ENCODE measurements around the gene TTC38.
"Not testable (repeated sequence)": the region's sequence is repeated elsewhere in the genome, so short reads cannot be mapped to it uniquely, and the experiment has no call there.

The TTC38 gene

GRCh38 chr22:46294784-46295183, 27.0 kb downstream of the TTC38 start:
- peaks cover 56% of the 10 kb centered on the region for H3K4me1 Mint-ChIP-seq
- DNase-seq (no peak), ATAC-seq (no peak)
- H3K4me3 Mint-ChIP-seq, result peak overlapping the region in 1 of 2 donors; percentile 93
- H3K27me3 Mint-ChIP-seq, result no peaks in the 10 kb centered on the region
- H3K27ac Mint-ChIP-seq, result no peak overlapping the region
- peaks cover 0 to 8% of the 10 kb centered on the region in 2 donors for H3K9me3 Mint-ChIP-seq

DNA sequence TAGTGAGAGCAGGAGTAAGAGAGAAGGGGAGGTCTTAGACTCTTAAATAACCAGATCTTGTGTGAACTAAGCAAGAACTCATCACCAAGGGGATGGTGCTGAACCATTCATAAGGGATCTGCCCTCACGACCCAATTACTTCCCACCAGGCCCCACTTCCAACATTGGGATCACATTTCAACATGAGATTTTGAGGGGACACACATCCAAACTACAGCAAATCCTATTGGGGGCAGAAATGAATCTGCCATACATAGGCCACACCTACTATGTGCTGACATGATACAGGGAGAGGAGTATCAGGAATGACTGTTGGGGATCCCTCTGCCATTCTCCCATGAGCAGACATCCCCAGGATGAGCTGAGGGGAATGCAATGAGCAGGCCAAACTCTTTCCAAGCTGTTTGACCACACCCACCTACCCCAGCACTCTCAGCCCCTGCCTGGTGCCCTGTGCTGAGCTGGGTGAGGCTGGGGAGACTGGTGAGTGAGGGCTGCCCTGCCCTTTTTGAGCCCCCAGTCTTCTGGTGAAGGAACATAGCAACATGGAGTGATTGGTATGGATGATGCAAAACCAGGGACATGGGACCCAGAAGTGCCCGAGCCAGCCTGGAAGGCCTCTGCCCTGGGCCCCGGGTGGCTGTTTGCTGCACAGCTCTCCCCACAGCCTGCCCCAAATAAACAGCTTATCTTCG, 27.6 kb downstream of the TTC38 start:
- DNase-seq (no peak), ATAC-seq (no peak)
- Mint-ChIP-seq H3K9me3 (peaks cover 0 to 8% of the 10 kb centered on the region in 2 donors), H3K4me1 (peaks cover 56% of the 10 kb centered on the region), H3K27me3 (no peaks in the 10 kb centered on the region), H3K4me3 (peak overlapping the region; percentile 93), H3K27ac (peak overlapping the region; percentile 92 to 96)

DNA sequence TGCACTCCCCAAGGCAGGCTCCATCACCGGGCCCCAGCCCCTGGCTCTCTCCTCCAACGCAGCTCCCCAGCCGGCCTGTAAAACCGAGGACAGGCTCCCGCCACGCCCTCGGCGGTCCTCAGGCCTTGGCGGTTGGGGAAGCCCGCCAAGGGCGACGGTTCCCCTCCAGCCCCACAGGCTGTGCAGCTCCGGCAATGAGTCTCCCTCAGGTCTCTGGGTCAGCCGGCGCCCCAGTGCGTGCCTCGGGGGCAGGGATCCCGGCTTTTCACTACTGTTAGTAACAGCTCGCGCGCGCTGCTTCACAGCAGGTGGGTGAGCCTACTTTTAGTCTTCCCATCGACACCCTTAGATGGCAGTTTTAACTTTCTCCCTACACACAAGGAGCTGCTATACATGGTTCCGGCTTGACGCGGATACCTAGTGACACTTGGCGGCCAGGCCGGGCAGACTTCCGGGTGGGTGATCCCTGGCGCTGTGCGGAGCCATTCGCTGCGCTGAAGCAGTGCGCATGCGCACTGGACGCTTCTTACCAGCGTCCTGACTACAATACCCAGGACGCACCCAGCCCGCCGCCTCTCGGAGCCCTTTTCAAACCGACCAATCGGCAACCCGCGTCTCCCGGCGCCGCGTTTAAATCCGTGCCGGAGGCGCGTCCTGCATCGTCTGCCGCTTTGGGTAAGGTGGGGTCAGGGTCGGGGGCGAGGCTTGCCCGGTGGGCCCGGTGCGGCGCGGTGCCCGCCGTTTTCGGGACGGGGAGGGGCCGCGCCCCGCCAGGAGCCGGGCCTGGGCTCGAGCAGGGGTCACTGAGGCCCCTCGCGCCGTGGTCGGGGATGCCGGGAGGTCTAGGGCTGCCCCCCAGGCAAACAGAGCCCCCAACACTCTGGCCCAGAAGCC, 28.7 kb downstream of the TTC38 start, which contains the start of gene GTSE1:
GTSE1 (plus strand) TSS at position 614 of the 894 bp plus-strand sequence. CDS start 531 bp downstream, outside the sequence.
- ATAC-seq, result peak; percentile 99
- peaks cover 56% of the 10 kb centered on the region for H3K4me1 Mint-ChIP-seq
- H3K9me3 Mint-ChIP-seq, result peaks cover 0 to 8% of the 10 kb centered on the region in 2 donors

GRCh38 chr22:46297151-46297812, 29.5 kb downstream of the TTC38 start:
- Mint-ChIP-seq H3K27ac (peak overlapping the region; percentile 20 to 86), H3K4me1 (peaks cover 56% of the 10 kb centered on the region), H3K9me3 (peaks cover 0 to 5% of the 10 kb centered on the region in 2 donors), H3K27me3 (no peaks in the 10 kb centered on the region), H3K4me3 (peak overlapping the region; percentile 93)
- peak; percentile 14 for ATAC-seq
- peak in 1 of 2 donors; percentile 27 for DNase-seq

More for the DNA sequence above, 28.7 kb downstream of the TTC38 start, which contains the start of gene GTSE1:
- H3K27ac Mint-ChIP-seq, result peak within 1 kb of the TSS; percentile 92 to 96
- no peaks in the 10 kb centered on the region for H3K27me3 Mint-ChIP-seq
- peak within 1 kb of the TSS; percentile 93 for H3K4me3 Mint-ChIP-seq
- peak; percentile 96 to 98 for DNase-seq

- Mint-ChIP-seq H3K4me3 (peak overlapping the region; percentile 46 to 64), H3K27me3 (no peaks in the 10 kb centered on the region), H3K9me3 (no peaks in the 10 kb centered on the region), H3K27ac (peak overlapping the region in 1 of 2 donors; percentile 23), H3K4me1 (peaks cover 55% of the 10 kb centered on the region)
- no peak for ATAC-seq
- no peak for DNase-seq
Measured at GRCh38 chr22:46299101-46299500, 31.3 kb downstream of the TTC38 start.

DNA sequence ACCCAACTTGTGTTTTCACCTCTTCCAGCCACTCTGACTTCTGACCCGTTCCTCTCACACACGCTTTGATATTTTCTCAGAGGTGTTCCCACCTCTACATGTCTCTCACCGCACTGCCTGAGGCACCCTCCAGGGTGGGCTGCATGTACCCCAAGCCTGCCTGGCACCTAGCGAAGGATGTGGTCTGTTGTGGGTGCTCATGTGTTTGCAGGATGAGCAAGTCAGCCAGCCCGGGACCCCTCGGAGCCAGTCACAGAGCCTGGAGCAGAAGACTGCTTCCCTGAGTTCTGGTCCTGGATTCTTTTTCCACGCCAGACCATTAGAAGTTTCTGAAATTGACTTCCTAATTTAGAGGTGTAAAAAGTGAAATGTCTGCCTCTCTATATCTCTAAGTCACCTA, 32.7 kb downstream of the TTC38 start:
- ATAC-seq (no peak), DNase-seq (no peak)
- H3K27me3 Mint-ChIP-seq, result no peaks in the 10 kb centered on the region
- peaks cover 46% of the 10 kb centered on the region for H3K4me1 Mint-ChIP-seq
- H3K9me3 Mint-ChIP-seq, result no peaks in the 10 kb centered on the region
- no peak overlapping the region for H3K4me3 Mint-ChIP-seq
- H3K27ac Mint-ChIP-seq, result no peak overlapping the region

DNA sequence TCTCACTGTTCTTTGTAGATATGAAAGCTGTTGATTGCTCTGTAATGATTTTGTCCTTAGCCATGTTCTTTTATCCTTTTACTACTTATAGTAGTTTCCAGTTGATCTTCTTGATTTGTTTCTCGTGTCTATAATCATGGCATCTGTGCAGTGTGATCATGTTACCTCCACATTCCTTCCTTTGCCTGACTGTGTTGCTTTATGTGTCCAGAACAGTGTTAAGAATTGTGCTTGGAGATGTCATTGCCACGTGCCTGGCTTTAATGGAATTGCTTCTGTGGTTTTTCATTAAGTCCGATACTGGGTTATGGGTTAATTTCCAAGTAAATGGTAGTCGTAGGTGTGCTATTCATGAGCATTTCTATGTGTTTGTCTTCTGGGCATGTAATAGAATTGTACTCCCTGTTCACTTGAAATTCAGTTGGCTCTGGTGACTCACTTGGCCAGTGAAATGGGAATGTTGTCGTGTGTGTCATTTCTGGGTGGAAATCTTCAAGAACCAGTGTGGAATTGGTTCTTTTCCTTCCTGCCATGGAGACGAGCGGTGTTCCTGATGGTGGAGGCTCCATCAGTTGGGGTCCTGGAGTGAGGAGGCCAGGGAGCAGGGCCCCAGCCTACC, 35.6 kb downstream of the TTC38 start:
- DNase-seq, result no peak
- no peaks in the 10 kb centered on the region for H3K9me3 Mint-ChIP-seq
- no peaks in the 10 kb centered on the region for H3K27me3 Mint-ChIP-seq
- no peak overlapping the region for H3K27ac Mint-ChIP-seq
- ATAC-seq, result no peak
- no peak overlapping the region for H3K4me3 Mint-ChIP-seq
- peaks cover 27% of the 10 kb centered on the region for H3K4me1 Mint-ChIP-seq

- H3K4me3 Mint-ChIP-seq, result no peak overlapping the region
- peaks cover 10% of the 10 kb centered on the region for H3K4me1 Mint-ChIP-seq
- H3K27ac Mint-ChIP-seq, result no peak overlapping the region
- DNase-seq (no peak), ATAC-seq (no peak)
- H3K27me3 Mint-ChIP-seq, result no peaks in the 10 kb centered on the region
- no peaks in the 10 kb centered on the region for H3K9me3 Mint-ChIP-seq
Measured at GRCh38 chr22:46308283-46308988, 40.6 kb downstream of the TTC38 start.

DNA sequence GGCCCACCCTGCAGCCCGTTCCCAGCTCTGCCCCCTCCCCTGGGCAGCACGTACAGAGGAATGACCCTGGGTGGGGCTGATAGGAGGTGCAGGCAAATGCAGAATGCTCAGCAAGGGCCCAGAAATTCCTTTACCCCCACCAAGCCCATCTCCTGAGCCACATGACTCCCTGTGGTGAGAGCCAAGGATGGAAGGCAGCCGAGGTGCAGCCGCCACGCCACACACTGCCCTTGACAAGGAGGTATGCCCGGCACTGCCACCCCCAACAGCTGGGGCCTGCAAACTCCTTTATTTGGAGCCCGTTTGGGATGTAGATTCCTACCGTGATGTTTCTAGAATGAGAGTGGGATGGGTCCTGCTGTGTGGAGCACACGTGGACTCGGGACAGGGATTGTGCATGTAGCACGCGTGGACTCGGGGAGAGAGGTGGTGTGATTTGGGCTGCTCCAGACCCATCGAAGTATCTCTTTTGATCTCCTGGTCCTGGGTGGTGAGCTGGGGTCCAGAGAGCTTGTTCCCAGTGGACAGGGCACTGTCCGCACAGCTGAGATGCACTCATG, 41.8 kb downstream of the TTC38 start:
- Mint-ChIP-seq H3K27ac (peak overlapping the region in 1 of 2 donors; percentile 91), H3K9me3 (no peaks in the 10 kb centered on the region)
- no peak for DNase-seq

GRCh38 chr22:46312056-46312455, 44.2 kb downstream of the TTC38 start:
- H3K4me1 Mint-ChIP-seq, result peaks cover under 1% of the 10 kb centered on the region
- DNase-seq (no peak), ATAC-seq (no peak)
- H3K9me3 Mint-ChIP-seq, result no peaks in the 10 kb centered on the region
- no peaks in the 10 kb centered on the region for H3K27me3 Mint-ChIP-seq
- H3K4me3 Mint-ChIP-seq, result no peak overlapping the region
- H3K27ac Mint-ChIP-seq, result peak overlapping the region in 1 of 2 donors; percentile 1

More for the DNA sequence above, 41.8 kb downstream of the TTC38 start:
- H3K4me1 Mint-ChIP-seq, result peaks cover 6% of the 10 kb centered on the region
- H3K4me3 Mint-ChIP-seq, result no peak overlapping the region
- H3K27me3 Mint-ChIP-seq, result no peaks in the 10 kb centered on the region
- ATAC-seq, result no peak

DNA sequence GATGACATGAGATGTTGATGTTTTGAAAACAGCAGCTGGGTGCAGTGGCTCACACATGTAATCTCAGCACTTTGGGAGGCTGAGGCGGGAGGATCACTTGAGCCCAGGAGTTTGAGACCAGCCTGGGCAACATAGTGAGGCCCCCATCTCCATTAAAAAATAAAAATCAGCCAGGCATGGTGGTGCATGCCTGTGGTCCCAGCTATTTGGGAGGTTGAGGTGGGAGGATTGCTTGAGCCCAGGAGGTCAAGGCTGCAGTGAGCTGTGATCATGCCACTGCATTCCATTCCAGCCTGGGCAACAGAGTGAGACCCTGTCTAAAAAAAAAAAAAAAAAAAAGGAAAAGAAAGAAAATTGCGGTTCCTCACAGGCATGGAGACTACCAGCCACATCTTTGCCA, 45.0 kb downstream of the TTC38 start:
- not testable (repeated sequence) for H3K9me3 Mint-ChIP-seq, DNase-seq, H3K4me3 Mint-ChIP-seq, H3K4me1 Mint-ChIP-seq, H3K27me3 Mint-ChIP-seq, ATAC-seq
- H3K27ac Mint-ChIP-seq, result peak overlapping the region in 1 of 2 donors; percentile 63

- Mint-ChIP-seq H3K27ac (peak overlapping the region in 1 of 2 donors; percentile 59), H3K27me3 (no peaks in the 10 kb centered on the region), H3K9me3 (no peaks in the 10 kb centered on the region), H3K4me3 (no peak overlapping the region), H3K4me1 (no peaks in the 10 kb centered on the region)
- DNase-seq (no peak), ATAC-seq (no peak)
Measured at GRCh38 chr22:46315976-46316375, 48.2 kb downstream of the TTC38 start.

DNA sequence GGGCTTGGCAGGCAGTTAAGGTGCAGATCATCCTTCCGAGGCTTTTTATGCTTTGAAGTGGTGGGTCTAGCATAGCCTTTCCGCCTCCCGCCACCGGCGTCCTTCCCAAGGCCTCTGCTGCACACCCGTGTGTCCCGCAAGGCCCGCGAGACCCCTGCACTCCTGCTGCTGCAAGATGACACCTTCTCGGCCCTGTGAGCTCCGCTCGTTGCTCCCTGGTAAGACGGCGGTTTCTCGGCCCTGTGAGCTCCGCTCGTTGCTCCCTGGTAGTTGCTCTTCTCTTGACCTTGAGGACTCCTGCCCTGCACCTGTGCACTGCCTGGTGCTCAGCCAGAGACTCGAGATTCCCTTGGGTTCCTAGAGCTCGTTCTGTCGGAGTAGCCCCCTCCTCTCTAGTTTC, 49.8 kb downstream of the TTC38 start:
- no peaks in the 10 kb centered on the region for H3K9me3 Mint-ChIP-seq
- ATAC-seq (no peak), DNase-seq (no peak)
- peak overlapping the region in 1 of 2 donors; percentile 75 for H3K27ac Mint-ChIP-seq
- H3K27me3 Mint-ChIP-seq, result no peaks in the 10 kb centered on the region
- no peak overlapping the region for H3K4me3 Mint-ChIP-seq
- H3K4me1 Mint-ChIP-seq, result no peaks in the 10 kb centered on the region

DNA sequence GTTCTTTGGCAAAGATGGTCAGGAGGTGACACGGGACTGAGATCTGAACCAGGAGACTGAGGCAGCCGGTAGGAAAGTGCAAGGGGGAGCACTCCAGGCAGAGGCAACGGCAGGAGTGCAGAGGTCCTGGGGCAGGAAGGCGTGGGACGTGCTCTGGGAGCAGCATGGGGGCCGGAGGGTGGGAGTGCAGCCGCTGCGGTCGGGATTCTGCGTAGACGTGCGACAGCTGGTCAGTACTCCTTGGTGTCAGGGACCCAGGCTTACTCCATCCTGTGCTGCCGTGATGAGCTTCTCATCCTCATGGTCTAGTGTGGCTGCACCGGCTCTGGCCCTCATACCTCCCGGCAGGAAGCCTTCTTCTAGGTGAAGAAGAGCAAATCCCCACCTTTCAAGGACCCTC, 50.8 kb downstream of the TTC38 start:
- peak overlapping the region in 1 of 2 donors; percentile 87 for H3K27ac Mint-ChIP-seq
- no peak for ATAC-seq
- H3K4me1 Mint-ChIP-seq, result no peaks in the 10 kb centered on the region
- no peak overlapping the region for H3K4me3 Mint-ChIP-seq
- DNase-seq, result no peak
- no peaks in the 10 kb centered on the region for H3K27me3 Mint-ChIP-seq
- H3K9me3 Mint-ChIP-seq, result no peaks in the 10 kb centered on the region
